ENCODE measurements around the gene PHLDA2.
A peak's percentile ranks its signal among the peaks of the same experiment; 100 is the strongest.

Gene PHLDA2

DNA sequence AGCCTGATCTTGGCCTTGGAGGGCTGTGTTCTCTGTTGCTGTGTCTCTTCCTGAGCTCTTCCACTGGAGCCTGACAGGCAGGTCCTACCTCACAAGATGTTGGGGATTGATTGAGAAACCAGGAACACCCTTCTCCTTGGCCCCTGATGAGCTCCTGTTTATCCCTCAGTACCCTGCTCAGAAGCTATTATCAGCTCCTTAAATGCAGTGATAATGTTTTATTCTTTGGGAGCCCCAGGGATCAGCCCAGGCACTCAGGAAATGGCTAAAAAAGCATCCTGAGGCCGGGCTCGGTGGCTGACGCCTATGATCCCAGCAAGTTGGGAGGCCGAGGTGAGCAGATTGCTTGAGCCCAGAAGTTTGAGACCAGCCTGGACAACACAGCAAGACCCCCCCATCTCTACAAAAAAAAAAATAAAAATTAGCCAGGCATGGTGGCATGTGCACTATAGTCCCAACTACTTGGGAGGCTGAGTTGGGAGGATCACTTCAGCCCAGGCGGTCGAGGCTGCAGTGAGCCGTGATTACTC is 4.9 kb upstream of the PHLDA2 start:
- TF ChIP-seq, protein P1, sequence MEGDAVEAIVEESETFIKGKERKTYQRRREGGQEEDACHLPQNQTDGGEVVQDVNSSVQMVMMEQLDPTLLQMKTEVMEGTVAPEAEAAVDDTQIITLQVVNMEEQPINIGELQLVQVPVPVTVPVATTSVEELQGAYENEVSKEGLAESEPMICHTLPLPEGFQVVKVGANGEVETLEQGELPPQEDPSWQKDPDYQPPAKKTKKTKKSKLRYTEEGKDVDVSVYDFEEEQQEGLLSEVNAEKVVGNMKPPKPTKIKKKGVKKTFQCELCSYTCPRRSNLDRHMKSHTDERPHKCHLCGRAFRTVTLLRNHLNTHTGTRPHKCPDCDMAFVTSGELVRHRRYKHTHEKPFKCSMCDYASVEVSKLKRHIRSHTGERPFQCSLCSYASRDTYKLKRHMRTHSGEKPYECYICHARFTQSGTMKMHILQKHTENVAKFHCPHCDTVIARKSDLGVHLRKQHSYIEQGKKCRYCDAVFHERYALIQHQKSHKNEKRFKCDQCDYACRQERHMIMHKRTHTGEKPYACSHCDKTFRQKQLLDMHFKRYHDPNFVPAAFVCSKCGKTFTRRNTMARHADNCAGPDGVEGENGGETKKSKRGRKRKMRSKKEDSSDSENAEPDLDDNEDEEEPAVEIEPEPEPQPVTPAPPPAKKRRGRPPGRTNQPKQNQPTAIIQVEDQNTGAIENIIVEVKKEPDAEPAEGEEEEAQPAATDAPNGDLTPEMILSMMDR (IDR thresholded peaks at IDR 0.05; ENCODE audit: low read depth, low read length, missing control alignments), result no peak
- no peak overlapping the region for H3K4me3 ChIP-seq (ENCODE audit: low read depth, low read length)
- in situ Hi-C loops (cut with HindIII; ENCODE audit: low sequenced_read_pairs), result no loop called here
- no peak for DNase-seq (ENCODE audit: low read depth)

DNA sequence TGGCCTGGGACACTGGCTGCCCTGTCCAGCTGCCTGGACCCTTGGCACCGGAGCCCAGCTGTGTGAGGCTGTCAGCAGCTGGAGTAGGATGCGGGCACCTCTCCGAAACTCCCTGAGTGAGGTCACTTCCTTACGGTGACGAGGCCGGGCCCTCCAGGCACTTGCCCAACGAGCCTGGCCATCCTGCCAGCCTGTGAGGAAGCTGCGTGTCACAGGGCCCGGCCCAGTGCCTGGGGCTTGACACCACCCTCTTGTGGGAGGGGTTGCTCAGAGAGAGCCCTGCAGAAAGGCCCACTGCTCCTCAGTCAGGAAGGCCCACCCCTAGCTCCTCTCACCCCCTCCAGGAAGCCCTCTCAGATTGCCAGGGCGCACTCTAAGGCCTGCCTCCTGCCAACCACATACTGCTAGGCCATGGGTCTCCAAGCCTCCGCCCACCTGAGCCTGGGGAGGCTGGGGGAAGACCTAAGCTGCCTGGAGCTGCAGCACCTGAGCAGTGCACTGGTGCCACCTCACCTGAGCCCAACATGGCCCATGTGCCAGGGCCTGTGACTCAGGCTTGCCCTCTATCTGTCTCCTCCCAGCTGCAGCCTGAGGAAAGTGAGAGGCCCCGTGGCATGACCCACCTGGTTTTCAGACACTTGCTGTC is 4.3 kb upstream of the PHLDA2 start:
- in situ Hi-C loops (cut with HindIII; ENCODE audit: low sequenced_read_pairs), result no loop called here
- DNase-seq (ENCODE audit: low read depth), result no peak
- no peak overlapping the region for H3K4me3 ChIP-seq (ENCODE audit: low read depth, low read length)
- TF ChIP-seq, protein P1 (IDR thresholded peaks at IDR 0.05; ENCODE audit: low read depth, low read length, missing control alignments), result no peak

DNA sequence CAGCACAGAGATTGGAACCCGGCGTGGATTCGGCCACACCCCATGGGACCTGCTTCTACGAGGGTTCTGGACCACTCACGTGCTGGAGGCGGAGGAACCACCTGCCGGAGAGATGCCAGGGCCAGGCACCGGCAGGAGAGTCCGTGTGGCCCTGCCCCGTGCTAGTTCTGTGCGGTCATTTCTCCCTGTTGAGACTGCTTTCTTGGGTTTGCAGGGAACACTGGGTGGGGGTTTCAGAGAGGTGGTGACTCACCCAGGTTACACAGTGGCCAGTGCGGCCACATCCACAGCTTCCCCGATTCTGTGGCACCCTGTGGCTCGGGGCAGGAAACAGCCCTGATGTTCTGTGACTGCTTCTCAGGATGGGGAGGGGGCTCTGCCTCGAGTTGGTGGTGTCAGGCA is 3.6 kb upstream of the PHLDA2 start:
- no peak overlapping the region for H3K4me3 ChIP-seq (ENCODE audit: low read depth, low read length)
- in situ Hi-C loops (cut with HindIII; ENCODE audit: low sequenced_read_pairs), result no loop called here
- TF ChIP-seq, protein P1 (IDR thresholded peaks at IDR 0.05; ENCODE audit: low read depth, low read length, missing control alignments), result no peak
- DNase-seq (ENCODE audit: low read depth), result no peak

DNA sequence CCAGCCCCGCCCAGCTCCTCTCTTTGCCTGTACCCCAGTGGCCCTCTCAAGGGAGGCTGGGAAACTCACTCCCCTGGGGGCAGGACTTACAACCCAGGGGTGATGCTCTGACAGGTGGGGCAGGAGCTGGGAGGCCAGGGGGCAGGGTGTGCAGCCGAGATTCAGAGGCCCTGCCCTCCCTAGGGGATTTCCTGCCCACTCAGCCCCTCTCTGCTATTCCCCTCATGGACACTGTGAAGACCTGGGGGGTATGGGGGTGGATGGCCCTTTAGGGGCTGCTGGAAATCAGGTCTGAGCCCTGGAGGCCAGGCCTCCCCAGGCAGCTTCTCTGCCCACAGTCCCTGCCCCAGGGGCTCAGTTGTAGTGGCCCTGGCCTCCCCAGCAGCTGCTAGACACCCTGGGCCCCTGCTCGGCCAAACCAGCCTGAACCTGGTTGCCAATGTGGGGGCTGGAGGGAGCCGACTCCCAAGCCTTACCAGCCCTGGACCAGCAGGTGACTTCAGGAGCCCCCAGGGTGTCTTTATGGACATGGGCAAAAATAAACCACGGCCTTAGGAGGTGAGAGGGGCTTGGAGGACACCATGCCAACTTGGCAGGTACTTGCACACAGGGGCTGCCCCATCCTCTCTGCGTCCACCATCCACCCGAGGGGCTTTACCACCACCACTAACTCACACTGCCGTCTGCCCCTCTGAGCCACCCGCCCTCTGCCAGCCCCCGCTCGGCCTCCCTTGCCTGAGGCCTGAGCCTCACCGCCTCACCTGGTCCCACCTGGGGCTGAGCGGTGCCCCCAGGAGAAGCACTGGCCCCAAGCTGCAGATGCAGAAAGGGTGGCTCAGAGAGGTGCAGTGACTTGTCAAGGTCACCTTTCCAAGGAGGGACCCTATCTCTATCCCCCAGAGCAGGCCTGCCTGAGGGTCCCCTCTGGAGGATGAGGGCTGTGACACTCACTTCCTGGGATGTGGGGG is 2.8 kb upstream of the PHLDA2 start:
- H3K4me3 ChIP-seq (ENCODE audit: low read depth, low read length), result no peak overlapping the region
- DNase-seq (ENCODE audit: low read depth), result no peak
- in situ Hi-C loops (cut with HindIII; ENCODE audit: low sequenced_read_pairs), result no loop called here
- TF ChIP-seq, protein P1 (IDR thresholded peaks at IDR 0.05; ENCODE audit: low read depth, low read length, missing control alignments), result no peak

DNA sequence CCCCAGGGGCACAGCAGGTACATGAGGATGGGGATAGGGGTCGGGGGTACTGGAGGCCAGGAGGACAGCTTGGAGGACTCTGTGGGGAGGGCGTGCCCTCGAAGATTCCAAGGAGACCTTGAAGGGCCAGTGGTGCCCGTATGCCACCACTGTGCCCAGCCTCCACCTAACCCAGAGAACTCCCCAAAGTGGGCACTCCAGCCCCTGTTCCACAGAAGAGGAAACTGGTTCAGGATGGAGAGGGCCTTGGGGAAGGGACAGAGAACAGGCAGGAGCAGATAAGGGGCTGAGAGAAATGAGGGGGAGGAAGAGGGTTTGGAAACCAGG is 2.2 kb upstream of the PHLDA2 start:
- H3K4me3 ChIP-seq (ENCODE audit: low read depth, low read length), result no peak overlapping the region
- TF ChIP-seq, protein P1 (IDR thresholded peaks at IDR 0.05; ENCODE audit: low read depth, low read length, missing control alignments), result no peak
- in situ Hi-C loops (cut with HindIII; ENCODE audit: low sequenced_read_pairs), result no loop called here

DNA sequence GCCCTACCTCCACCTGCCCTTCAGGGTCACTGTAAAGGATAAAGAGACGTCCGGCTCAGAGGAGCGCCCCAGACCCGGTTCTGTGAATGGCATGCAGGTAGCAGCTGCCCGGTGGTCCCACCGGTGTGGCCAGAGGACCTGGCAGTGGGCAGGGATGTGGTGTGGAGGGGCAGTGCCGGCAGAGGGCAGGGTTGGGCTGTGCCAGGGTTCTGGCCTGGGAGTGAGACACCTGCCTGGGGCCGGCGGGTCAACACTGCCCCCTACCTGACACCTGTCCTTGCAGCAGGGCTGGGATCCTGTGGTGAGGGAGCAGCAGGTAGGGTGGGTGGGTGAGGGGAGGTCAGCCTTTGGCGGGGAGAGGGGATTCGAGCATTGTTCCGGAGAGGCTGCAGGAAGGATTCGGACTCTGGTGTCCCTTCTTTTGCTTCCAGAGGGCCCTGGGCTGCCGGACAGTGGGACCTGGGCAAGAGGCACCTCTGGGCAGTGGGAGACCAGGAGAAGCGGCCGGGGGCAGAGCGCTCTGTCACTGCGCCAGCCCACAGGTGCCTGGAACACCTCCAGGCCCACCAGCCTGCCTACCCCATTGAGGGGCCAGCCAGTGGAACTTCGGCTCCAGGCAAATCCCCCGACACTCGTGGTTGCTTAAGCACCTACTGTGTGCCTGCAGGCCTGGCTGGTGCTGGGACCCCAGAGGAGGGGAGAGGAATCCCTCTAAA is 1.6 kb upstream of the PHLDA2 start:
- no peak for DNase-seq (ENCODE audit: low read depth)
- in situ Hi-C loops (cut with HindIII; ENCODE audit: low sequenced_read_pairs), result no loop called here
- TF ChIP-seq, protein P1 (IDR thresholded peaks at IDR 0.05; ENCODE audit: low read depth, low read length, missing control alignments), result peak; percentile 48
- H3K4me3 ChIP-seq (ENCODE audit: low read depth, low read length), result peak overlapping the region; percentile 62

More for the DNA sequence above, 2.2 kb upstream of the PHLDA2 start:
- no peak for DNase-seq (ENCODE audit: low read depth)

Measured in astrocyte of the cerebellum (primary cell).